Panc1 (cell line): ENCODE measurements around the gene GRM7. TPM values are rescaled to one million over a fixed set of nuclear protein-coding genes. Genes with fewer than 3 reads are reported as not detected.

ENCODE experiments used
- ATAC-seq: fragments of 200-7000 bp; cut with Tn5 transposase; 2 replicates; pipeline ENCODE4 v1.9.1; 2020; ENCODE audit warnings: mild to moderate bottlenecking, moderate library complexity
- BruUV-seq: library from RNA; stranded (reverse); fragments of 400-500 nt; replicated peaks from 2 replicates; lab custom pipeline; 2021; lab: Mats Ljungman, UMichigan
- CTCF ChIA-PET: fragments of 300-600 bp; sonication (Branson Sonifier 250); formaldehyde crosslinking; loops from one replicate; lab custom pipeline; 2022; ENCODE audit warnings: antibody characterized with exemption; lab: Charles Lee
- POLR2A ChIA-PET: fragments of 300-600 bp; sonication (Branson Sonifier 250); formaldehyde crosslinking; loops from one replicate; lab custom pipeline; 2022; ENCODE audit warnings: antibody characterized with exemption; lab: Charles Lee
- DNase-seq: peaks from one replicate; pipeline ENCODE4 v3.0.0-alpha.2; 2010; ENCODE audit warnings: low read depth, low spot score
- H3K27ac ChIP-seq: 2 replicates; pipeline ENCODE4 v1.5.1; 2011; ENCODE audit warnings: mild to moderate bottlenecking, low read length, inconsistent platforms
- H3K27me3 ChIP-seq: fragments of 200-500 bp; sonication (Bioruptor generic); 2 replicates; pipeline ENCODE4 v1.6.0; 2014; ENCODE audit warnings: low read length, inconsistent platforms; ENCODE audit not compliant: control insufficient read depth, insufficient read depth
- H3K36me3 ChIP-seq: fragments of 200-500 bp; sonication (Bioruptor generic); 2 replicates; pipeline ENCODE4 v1.5.1; 2014; ENCODE audit warnings: inconsistent platforms, mild to moderate bottlenecking, low read length, moderate library complexity; ENCODE audit not compliant: control insufficient read depth, insufficient read depth
- H3K4me1 ChIP-seq: 2 replicates; pipeline ENCODE4 v1.5.1; 2011; ENCODE audit warnings: inconsistent platforms, mild to moderate bottlenecking, low read length, moderate library complexity; ENCODE audit not compliant: control insufficient read depth, insufficient read depth
- H3K4me3 ChIP-seq, 2 experiments: 2 replicates each; pipeline ENCODE4 v1.5.1; 2011 to 2012; ENCODE audit warnings: low read depth in 2 of 2, low read length in 2 of 2, mild to moderate bottlenecking in 2 of 2, inconsistent platforms in 1 of 2, moderate library complexity in 1 of 2
- H3K9me3 ChIP-seq: fragments of 200-500 bp; sonication (Bioruptor generic); 2 replicates; pipeline ENCODE4 v1.5.1; 2014; ENCODE audit warnings: low read depth, mild to moderate bottlenecking, inconsistent platforms, low read length, moderate library complexity; ENCODE audit not compliant: control insufficient read depth, insufficient read depth
- CTCF ChIP-seq: fragments of 450-650 bp; IDR thresholded peaks from 2 replicates; pipeline ENCODE4 v1.5.1; 2017; ENCODE audit warnings: mild to moderate bottlenecking
- POLR2AphosphoS5 ChIP-seq: IDR thresholded peaks from 2 replicates; pipeline ENCODE4 v1.6.1; 2012; ENCODE audit warnings: mild to moderate bottlenecking, low read depth, low read length, moderate library complexity
- SIN3A ChIP-seq: IDR thresholded peaks from 2 replicates; pipeline ENCODE4 v1.6.1; 2012; ENCODE audit warnings: low read depth, mild to moderate bottlenecking, low read length, moderate library complexity, borderline replicate concordance; ENCODE audit not compliant: insufficient read depth
- TCF7L2 ChIP-seq: IDR thresholded peaks from 2 replicates; pipeline ENCODE4 v1.6.1; 2011; ENCODE audit warnings: mild to moderate bottlenecking, low read depth, low read length, inconsistent platforms
- in situ Hi-C: cut with HindIII; loops from 2 replicates; pipeline ENCODE4 v1.10.0; 2016; ENCODE audit warnings: low sequenced_read_pairs, low pct_unique_long_range_greater_than_20kb
- intact Hi-C: fragments of 100-400 bp; cut with micrococcal nuclease; formaldehyde crosslinking; loops from one replicate; pipeline ENCODE4 v1.10.0; 2022; ENCODE audit not compliant: unreplicated experiment
- total RNA-seq: library from RNA; stranded (reverse); gene quantifications from one replicate; pipeline ENCODE4 v1.2.1, GENCODE V29; 2021; ENCODE audit not compliant: unreplicated experiment
- TF ChIP-seq, protein P1 (sequence below), 2 experiments: IDR thresholded peaks; 2 replicates each; pipeline ENCODE4 v1.6.1; 2011 to 2012; ENCODE audit warnings: low read depth in 2 of 2, control low read depth in 1 of 2, low read length in 1 of 2, mild to moderate bottlenecking in 1 of 2, moderate library complexity in 1 of 2; ENCODE audit not compliant: insufficient read depth in 1 of 2

The GRM7 gene
- total RNA-seq, 1 experiment from 2014 or later = not detected

DNA sequence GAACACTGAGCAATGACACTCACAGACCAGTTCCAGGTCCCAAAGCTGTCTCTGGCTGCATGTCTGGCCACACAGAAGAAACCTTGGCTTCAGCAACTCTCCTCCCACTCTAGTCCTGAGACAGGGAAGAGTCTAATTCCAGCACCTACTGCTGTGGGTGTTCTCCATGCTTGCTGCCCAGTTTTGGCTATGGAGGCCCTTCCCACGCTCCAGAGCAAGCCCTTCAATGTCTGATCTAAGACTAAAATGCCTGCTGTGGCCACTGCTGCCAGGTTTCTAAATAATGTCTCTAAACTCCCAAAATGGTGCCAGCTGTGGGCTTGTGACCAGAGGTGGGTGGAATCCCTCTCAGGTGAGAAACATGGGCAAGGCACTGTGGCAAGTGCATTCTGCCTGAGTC, 531.3 kb downstream of the GRM7 start:
- H3K27ac ChIP-seq = no peak overlapping the region
- in situ Hi-C loops = no loop called here
- ChIA-PET CTCF (no interaction called here), POLR2A (no interaction called here)
- H3K36me3 ChIP-seq = no peaks in the 10 kb centered on the region
- no peaks in the 10 kb centered on the region for H3K9me3 ChIP-seq
- TF ChIP-seq CTCF (no peak), POLR2AphosphoS5 (no peak), TCF7L2 (no peak), SIN3A (no peak)
- TF ChIP-seq, protein P1, sequence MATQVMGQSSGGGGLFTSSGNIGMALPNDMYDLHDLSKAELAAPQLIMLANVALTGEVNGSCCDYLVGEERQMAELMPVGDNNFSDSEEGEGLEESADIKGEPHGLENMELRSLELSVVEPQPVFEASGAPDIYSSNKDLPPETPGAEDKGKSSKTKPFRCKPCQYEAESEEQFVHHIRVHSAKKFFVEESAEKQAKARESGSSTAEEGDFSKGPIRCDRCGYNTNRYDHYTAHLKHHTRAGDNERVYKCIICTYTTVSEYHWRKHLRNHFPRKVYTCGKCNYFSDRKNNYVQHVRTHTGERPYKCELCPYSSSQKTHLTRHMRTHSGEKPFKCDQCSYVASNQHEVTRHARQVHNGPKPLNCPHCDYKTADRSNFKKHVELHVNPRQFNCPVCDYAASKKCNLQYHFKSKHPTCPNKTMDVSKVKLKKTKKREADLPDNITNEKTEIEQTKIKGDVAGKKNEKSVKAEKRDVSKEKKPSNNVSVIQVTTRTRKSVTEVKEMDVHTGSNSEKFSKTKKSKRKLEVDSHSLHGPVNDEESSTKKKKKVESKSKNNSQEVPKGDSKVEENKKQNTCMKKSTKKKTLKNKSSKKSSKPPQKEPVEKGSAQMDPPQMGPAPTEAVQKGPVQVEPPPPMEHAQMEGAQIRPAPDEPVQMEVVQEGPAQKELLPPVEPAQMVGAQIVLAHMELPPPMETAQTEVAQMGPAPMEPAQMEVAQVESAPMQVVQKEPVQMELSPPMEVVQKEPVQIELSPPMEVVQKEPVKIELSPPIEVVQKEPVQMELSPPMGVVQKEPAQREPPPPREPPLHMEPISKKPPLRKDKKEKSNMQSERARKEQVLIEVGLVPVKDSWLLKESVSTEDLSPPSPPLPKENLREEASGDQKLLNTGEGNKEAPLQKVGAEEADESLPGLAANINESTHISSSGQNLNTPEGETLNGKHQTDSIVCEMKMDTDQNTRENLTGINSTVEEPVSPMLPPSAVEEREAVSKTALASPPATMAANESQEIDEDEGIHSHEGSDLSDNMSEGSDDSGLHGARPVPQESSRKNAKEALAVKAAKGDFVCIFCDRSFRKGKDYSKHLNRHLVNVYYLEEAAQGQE (IDR thresholded peaks at IDR 0.05; ENCODE audit: insufficient read depth in 1 of 2, low read depth in 2 of 2, low read length in 1 of 2) = no peak
- no peak overlapping the region for H3K4me3 ChIP-seq
- H3K4me1 ChIP-seq = no peaks in the 10 kb centered on the region
- DNase-seq (no peak), ATAC-seq (no peak)
- no TSS peak for BruUV-seq
- intact Hi-C loops = no loop called here
- no peaks in the 10 kb centered on the region for H3K27me3 ChIP-seq

- in situ Hi-C loops (no loop called here), intact Hi-C loops (no loop called here)
- Histone ChIP-seq H3K9me3 (no peaks in the 10 kb centered on the region), H3K4me1 (no peaks in the 10 kb centered on the region), H3K27me3 (no peaks in the 10 kb centered on the region), H3K36me3 (no peaks in the 10 kb centered on the region), H3K4me3 (no peak overlapping the region), H3K27ac (no peak overlapping the region)
- ChIA-PET CTCF (no interaction called here), POLR2A (no interaction called here)
- DNase-seq = no peak
- BruUV-seq = no TSS peak
- ATAC-seq = no peak
- TF ChIP-seq SIN3A = no peak
- TF ChIP-seq, protein P1 (IDR thresholded peaks at IDR 0.05; ENCODE audit: insufficient read depth in 1 of 2, low read depth in 2 of 2, low read length in 1 of 2) = no peak
- no peak for TF ChIP-seq CTCF
- no peak for TF ChIP-seq TCF7L2
- no peak for TF ChIP-seq POLR2AphosphoS5
Measured at GRCh38 chr3:7393944-7394605, 533.2 kb downstream of the GRM7 start.
